ENCODE results near the gene KCNJ16. TPM values are rescaled to one million over a fixed set of nuclear protein-coding genes. Genes with fewer than 3 reads are reported as not detected.

KCNJ16 gene
- total RNA-seq, 1 donor from 2014 or later, result 16.6 TPM

DNA sequence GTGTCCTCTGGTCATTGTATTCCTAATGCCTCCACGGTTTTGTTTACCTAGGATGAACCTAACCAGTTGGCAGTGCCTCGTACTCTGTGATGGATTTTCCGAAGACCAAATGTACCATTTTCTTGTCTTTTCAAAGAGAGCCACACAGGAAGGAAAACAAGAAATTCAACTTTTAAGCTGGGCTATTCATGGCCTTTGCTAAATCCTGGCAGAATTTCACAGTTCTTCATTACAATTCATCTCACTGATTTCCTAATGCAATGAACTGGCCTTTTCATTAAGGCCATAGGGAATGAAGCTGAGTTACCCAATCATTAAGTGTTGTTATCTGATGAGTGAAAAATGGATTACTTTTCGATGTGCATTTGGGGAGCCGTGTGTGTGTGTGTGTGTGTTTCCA lies 7.9 kb upstream of the KCNJ16 start:
- H3K9me3 Mint-ChIP-seq (ENCODE audit: low read depth), result no peaks in the 10 kb centered on the region
- H3K4me1 Mint-ChIP-seq (ENCODE audit: low read depth), result peaks cover 31% of the 10 kb centered on the region
- no peaks in the 10 kb centered on the region for H3K36me3 Mint-ChIP-seq (ENCODE audit: insufficient read depth)
- H3K27me3 Mint-ChIP-seq, result no peaks in the 10 kb centered on the region
- TF ChIP-seq, protein P1, sequence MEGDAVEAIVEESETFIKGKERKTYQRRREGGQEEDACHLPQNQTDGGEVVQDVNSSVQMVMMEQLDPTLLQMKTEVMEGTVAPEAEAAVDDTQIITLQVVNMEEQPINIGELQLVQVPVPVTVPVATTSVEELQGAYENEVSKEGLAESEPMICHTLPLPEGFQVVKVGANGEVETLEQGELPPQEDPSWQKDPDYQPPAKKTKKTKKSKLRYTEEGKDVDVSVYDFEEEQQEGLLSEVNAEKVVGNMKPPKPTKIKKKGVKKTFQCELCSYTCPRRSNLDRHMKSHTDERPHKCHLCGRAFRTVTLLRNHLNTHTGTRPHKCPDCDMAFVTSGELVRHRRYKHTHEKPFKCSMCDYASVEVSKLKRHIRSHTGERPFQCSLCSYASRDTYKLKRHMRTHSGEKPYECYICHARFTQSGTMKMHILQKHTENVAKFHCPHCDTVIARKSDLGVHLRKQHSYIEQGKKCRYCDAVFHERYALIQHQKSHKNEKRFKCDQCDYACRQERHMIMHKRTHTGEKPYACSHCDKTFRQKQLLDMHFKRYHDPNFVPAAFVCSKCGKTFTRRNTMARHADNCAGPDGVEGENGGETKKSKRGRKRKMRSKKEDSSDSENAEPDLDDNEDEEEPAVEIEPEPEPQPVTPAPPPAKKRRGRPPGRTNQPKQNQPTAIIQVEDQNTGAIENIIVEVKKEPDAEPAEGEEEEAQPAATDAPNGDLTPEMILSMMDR (IDR thresholded peaks at IDR 0.05; ENCODE audit: unreplicated experiment), result no peak
- DNase-seq (ENCODE audit: low spot score, unreplicated experiment), result no peak
- no peak overlapping the region for H3K4me3 Mint-ChIP-seq (ENCODE audit: low read depth)
- H3K27ac Mint-ChIP-seq, result no peak overlapping the region

DNA sequence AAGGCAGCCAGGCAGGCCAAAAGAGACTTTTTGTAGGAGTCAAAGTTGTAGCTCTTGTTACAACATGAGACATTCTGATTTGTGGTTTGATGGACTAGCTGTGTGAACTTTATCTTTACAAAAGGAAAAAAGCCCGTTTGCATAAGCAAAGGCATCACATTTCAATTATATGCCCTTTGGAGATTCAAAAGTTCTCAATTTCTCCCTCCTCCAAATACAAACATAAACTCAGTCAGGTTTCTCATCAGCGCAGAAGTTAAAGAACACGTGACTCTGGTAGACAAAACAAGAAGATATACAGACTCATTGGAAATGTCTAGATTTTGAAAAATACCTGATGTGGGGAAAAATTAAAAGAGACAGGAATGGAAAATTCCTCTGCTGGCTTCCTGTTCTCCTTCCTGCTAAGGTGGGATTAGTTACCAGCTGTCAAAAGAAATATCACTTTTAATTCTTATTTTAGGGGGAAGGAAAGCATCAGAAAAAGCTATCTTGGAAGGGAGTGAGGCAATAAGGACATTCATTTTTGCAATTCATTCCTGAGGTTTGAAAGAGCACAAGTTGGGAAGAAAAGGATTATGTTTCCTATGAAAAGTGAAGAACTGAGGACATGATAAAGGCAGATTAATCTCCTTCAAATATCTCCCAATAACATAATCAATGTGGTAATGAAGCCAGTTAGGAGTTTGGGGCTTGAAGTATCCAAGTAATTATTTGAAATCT lies 4.6 kb upstream of the KCNJ16 start:
- Mint-ChIP-seq H3K27ac (no peak overlapping the region), H3K36me3 (ENCODE audit: insufficient read depth) (no peaks in the 10 kb centered on the region), H3K4me1 (ENCODE audit: low read depth) (peaks cover 41% of the 10 kb centered on the region), H3K27me3 (no peaks in the 10 kb centered on the region), H3K4me3 (ENCODE audit: low read depth) (no peak overlapping the region), H3K9me3 (ENCODE audit: low read depth) (peaks cover 3% of the 10 kb centered on the region)
- no peak for DNase-seq (ENCODE audit: low spot score, unreplicated experiment)
- TF ChIP-seq, protein P1 (IDR thresholded peaks at IDR 0.05; ENCODE audit: unreplicated experiment), result no peak

DNA sequence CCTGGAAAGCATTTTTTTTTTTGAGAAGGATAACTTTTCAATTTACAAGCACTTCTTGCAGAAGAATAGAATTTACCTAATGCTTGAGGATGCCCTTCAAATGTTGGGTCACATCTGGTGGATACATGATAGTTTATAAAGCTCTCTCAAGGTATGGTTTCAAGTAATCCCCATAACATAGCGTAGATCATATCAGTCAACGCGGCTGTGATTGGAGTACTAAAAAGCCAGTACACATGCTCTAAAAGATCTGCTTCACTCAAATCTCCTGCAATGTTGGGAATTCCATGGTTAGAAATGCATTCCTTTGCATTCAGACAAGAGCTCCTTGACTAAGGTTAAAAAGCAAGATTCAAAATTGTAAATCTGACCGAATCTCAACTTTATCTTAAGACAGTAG lies 3.9 kb upstream of the KCNJ16 start:
- Mint-ChIP-seq H3K4me3 (ENCODE audit: low read depth) (no peak overlapping the region), H3K9me3 (ENCODE audit: low read depth) (peaks cover 3% of the 10 kb centered on the region), H3K4me1 (ENCODE audit: low read depth) (peaks cover 40% of the 10 kb centered on the region), H3K27ac (no peak overlapping the region), H3K27me3 (no peaks in the 10 kb centered on the region), H3K36me3 (ENCODE audit: insufficient read depth) (no peaks in the 10 kb centered on the region)
- TF ChIP-seq, protein P1 (IDR thresholded peaks at IDR 0.05; ENCODE audit: unreplicated experiment), result no peak
- DNase-seq (ENCODE audit: low spot score, unreplicated experiment), result no peak

DNA sequence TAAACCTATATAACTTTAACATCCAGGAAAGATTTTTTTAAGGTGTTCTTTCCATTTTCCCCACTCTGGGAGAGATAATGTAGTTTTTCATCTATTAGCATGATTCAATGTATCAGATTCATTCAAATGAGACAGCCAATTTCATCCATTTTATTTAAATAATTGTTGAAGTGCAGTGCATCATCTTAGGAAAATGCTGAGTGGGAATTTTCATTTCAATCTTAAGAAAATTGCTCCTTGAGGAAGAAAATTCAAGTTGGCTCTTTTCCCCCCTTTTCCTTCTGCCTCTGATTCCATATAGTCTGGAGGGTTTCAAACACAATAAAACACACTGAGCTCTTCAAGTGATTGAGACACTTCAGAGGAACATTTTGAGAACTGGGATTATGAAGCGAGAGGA lies 3.4 kb upstream of the KCNJ16 start:
- no peak overlapping the region for H3K4me3 Mint-ChIP-seq (ENCODE audit: low read depth)
- peaks cover 44% of the 10 kb centered on the region for H3K4me1 Mint-ChIP-seq (ENCODE audit: low read depth)
- no peaks in the 10 kb centered on the region for H3K36me3 Mint-ChIP-seq (ENCODE audit: insufficient read depth)
- TF ChIP-seq, protein P1 (IDR thresholded peaks at IDR 0.05; ENCODE audit: unreplicated experiment), result no peak
- DNase-seq (ENCODE audit: low spot score, unreplicated experiment), result no peak
- peaks cover 3% of the 10 kb centered on the region for H3K9me3 Mint-ChIP-seq (ENCODE audit: low read depth)
- no peak overlapping the region for H3K27ac Mint-ChIP-seq
- H3K27me3 Mint-ChIP-seq, result no peaks in the 10 kb centered on the region

DNA sequence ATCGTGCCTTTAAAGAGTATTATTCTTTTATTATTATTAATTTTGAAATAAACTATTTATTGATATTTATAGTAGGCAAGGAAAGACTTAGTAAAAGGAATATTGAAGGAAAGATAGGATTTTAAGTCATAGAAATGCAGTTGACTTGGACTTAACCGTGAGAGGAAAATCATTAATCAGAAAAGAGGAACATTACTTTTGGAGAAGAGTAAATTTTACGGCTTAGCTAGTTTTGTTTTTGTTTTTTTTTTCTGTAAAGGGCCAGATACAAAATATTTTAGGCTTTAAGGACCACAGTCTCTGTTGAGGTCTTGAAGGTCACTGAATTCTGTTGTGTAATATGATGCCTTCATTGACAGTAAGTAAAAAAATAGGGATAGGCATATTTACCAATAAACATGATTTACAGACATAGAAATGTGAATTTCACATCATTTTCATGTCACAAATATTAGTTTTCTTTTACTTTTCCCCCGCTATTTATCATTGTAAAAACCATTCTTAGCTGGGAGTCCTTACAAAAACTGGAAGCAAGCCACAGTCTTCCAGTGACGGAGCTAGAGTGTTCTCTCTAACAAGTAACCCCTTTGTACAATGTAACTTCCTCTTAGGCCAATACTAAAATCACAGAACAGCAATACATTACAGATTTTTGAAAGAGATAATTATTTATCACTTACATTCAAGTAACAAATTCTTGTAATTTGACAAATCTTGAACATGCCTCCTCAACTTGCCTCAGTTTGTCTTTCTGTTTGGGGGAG lies 2.3 kb upstream of the KCNJ16 start:
- H3K4me1 Mint-ChIP-seq (ENCODE audit: low read depth), result peaks cover 41% of the 10 kb centered on the region

More for the DNA sequence above, 2.3 kb upstream of the KCNJ16 start:
- DNase-seq (ENCODE audit: low spot score, unreplicated experiment), result no peak
- Mint-ChIP-seq H3K27me3 (no peaks in the 10 kb centered on the region), H3K36me3 (ENCODE audit: insufficient read depth) (no peaks in the 10 kb centered on the region), H3K9me3 (ENCODE audit: low read depth) (peaks cover 3% of the 10 kb centered on the region), H3K4me3 (ENCODE audit: low read depth) (no peak overlapping the region), H3K27ac (no peak overlapping the region)
- TF ChIP-seq, protein P1 (IDR thresholded peaks at IDR 0.05; ENCODE audit: unreplicated experiment), result no peak

Measured in progenitor cell of endocrine pancreas (in vitro differentiated cells).